ENCODE data around the gene PAPOLA.

PAPOLA gene

DNA sequence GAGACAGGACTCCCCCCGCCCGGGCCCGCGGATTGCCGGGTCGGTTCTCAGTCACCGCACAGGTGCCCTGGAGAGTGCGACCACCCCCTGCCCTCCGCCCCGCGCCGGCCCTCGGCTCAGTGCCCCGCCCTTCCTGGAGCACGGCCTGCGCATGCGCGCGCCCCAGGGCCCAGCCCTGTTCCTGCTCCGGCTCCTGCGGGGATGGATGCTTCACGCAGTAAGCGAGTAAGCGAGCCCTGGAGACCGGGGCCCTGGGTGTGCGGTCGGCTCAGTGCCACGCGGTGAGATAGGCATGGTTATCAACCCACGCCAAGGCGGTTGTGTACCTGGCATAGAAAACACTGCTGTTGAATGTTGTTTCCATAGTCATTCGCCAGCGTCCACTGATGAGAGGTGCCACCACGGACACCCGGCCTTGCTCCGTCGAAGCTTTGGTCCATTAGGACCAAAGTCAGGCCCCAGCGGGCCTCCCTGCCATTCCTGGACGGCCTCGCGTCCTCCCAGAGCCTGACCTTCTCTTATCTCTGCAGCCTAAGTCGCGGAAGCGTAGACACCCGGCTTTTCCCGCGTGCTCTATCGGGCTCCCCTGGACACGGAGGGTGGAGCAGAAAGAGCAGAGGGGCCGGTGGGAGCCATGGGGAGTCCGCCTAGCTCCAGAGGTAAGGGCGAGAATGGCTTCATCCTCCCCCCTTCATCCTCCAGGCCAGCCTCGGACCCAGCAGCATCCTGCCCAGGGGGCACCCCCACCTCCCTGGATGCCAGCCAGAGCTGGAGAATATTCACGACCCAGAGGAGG lies 90.6 kb downstream of the PAPOLA start:
- no peaks in the 10 kb centered on the region for H3K9me3 ChIP-seq (ENCODE audit: insufficient read depth, low read depth, low read length)
- H4K20me1 ChIP-seq (ENCODE audit: insufficient read depth, low read length, poor library complexity, severe bottlenecking): no peaks in the 10 kb centered on the region
- H3K9me2 ChIP-seq (replicated peaks; ENCODE audit: low read depth, low read length): no peaks in the 10 kb centered on the region
- no peaks in the 10 kb centered on the region for H3K79me2 ChIP-seq (ENCODE audit: insufficient read depth, low read length)
- TF ChIP-seq CTCF (conservative IDR thresholded peaks at IDR 0.05; ENCODE audit: low read length) (no peak), EZH2phosphoT487 (IDR thresholded peaks at IDR 0.05; ENCODE audit: borderline replicate concordance) (no peak)
- no peak overlapping the region for H3K9ac ChIP-seq (ENCODE audit: low read depth, low read length, poor library complexity, severe bottlenecking)
- no peak overlapping the region for H3K4me3 ChIP-seq (ENCODE audit: low read length, poor library complexity, severe bottlenecking)
- H3K4me1 ChIP-seq (ENCODE audit: insufficient read depth, low read length, poor library complexity, severe bottlenecking): no peaks in the 10 kb centered on the region
- no peaks in the 10 kb centered on the region for H3K27me3 ChIP-seq (ENCODE audit: insufficient read depth, low read length, poor library complexity, severe bottlenecking)
- no peak overlapping the region for H2AFZ ChIP-seq (ENCODE audit: low read length)
- H3K36me3 ChIP-seq (ENCODE audit: insufficient read depth, low read length): no peaks in the 10 kb centered on the region
- no peaks in the 10 kb centered on the region for H3F3A ChIP-seq (ENCODE audit: low read depth)
- H3K4me2 ChIP-seq (ENCODE audit: low read depth, low read length, poor library complexity, severe bottlenecking): no peak overlapping the region

DNA sequence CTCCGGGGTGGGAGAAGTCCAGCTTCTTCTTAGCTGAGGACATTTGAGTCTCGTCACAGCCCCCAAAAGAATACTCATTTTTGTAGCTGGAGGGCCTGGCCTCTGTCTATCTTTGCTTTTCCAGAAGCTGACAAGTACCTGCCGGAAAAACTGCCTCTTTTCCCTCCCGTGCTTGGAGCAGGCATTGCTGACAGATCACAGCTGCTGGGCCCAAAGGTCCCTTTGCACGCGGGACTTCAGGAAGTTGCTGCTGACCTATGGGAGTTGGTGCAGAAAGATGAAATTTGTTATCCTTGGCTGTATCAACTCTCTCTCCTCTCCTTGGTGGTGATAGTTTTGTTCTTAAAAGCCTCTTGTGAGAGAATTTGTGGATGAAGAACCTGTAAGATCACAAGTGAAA lies 92.8 kb downstream of the PAPOLA start:
- Histone ChIP-seq H3K9me3 (ENCODE audit: insufficient read depth, low read depth, low read length) (no peaks in the 10 kb centered on the region), H3F3A (ENCODE audit: low read depth) (no peaks in the 10 kb centered on the region), H2AFZ (ENCODE audit: low read length) (no peak overlapping the region), H3K4me1 (ENCODE audit: insufficient read depth, low read length, poor library complexity, severe bottlenecking) (no peaks in the 10 kb centered on the region), H3K4me2 (ENCODE audit: low read depth, low read length, poor library complexity, severe bottlenecking) (no peak overlapping the region), H3K9ac (ENCODE audit: low read depth, low read length, poor library complexity, severe bottlenecking) (no peak overlapping the region), H3K27me3 (ENCODE audit: insufficient read depth, low read length, poor library complexity, severe bottlenecking) (no peaks in the 10 kb centered on the region), H4K20me1 (ENCODE audit: insufficient read depth, low read length, poor library complexity, severe bottlenecking) (no peaks in the 10 kb centered on the region), H3K79me2 (ENCODE audit: insufficient read depth, low read length) (no peaks in the 10 kb centered on the region), H3K36me3 (ENCODE audit: insufficient read depth, low read length) (no peaks in the 10 kb centered on the region), H3K4me3 (ENCODE audit: low read length, poor library complexity, severe bottlenecking) (no peak overlapping the region), H3K9me2 (replicated peaks; ENCODE audit: low read depth, low read length) (no peaks in the 10 kb centered on the region)
- TF ChIP-seq EZH2phosphoT487 (IDR thresholded peaks at IDR 0.05; ENCODE audit: borderline replicate concordance) (no peak), CTCF (conservative IDR thresholded peaks at IDR 0.05; ENCODE audit: low read length) (no peak)

GRCh38 chr14:96597680-96598079 lies 95.5 kb downstream of the PAPOLA start:
- no peaks in the 10 kb centered on the region for H3F3A ChIP-seq (ENCODE audit: low read depth)
- H3K9ac ChIP-seq (ENCODE audit: low read depth, low read length, poor library complexity, severe bottlenecking): no peak overlapping the region
- H3K4me3 ChIP-seq (ENCODE audit: low read length, poor library complexity, severe bottlenecking): no peak overlapping the region
- H3K9me3 ChIP-seq (ENCODE audit: insufficient read depth, low read depth, low read length): no peaks in the 10 kb centered on the region
- H3K36me3 ChIP-seq (ENCODE audit: insufficient read depth, low read length): no peaks in the 10 kb centered on the region
- H3K79me2 ChIP-seq (ENCODE audit: insufficient read depth, low read length): no peaks in the 10 kb centered on the region
- no peaks in the 10 kb centered on the region for H3K9me2 ChIP-seq (replicated peaks; ENCODE audit: low read depth, low read length)
- no peak overlapping the region for H2AFZ ChIP-seq (ENCODE audit: low read length)
- H3K4me1 ChIP-seq (ENCODE audit: insufficient read depth, low read length, poor library complexity, severe bottlenecking): no peaks in the 10 kb centered on the region
- TF ChIP-seq CTCF (conservative IDR thresholded peaks at IDR 0.05; ENCODE audit: low read length) (no peak), EZH2phosphoT487 (IDR thresholded peaks at IDR 0.05; ENCODE audit: borderline replicate concordance) (no peak)
- no peaks in the 10 kb centered on the region for H4K20me1 ChIP-seq (ENCODE audit: insufficient read depth, low read length, poor library complexity, severe bottlenecking)
- no peak overlapping the region for H3K4me2 ChIP-seq (ENCODE audit: low read depth, low read length, poor library complexity, severe bottlenecking)
- H3K27me3 ChIP-seq (ENCODE audit: insufficient read depth, low read length, poor library complexity, severe bottlenecking): no peaks in the 10 kb centered on the region
